Spleen (tissue), 11 donors: ENCODE measurements around the gene CHST6. TPM values are rescaled to one million over a fixed set of nuclear protein-coding genes. Genes with fewer than 3 reads are reported as not detected.
A peak's percentile ranks its signal among the peaks of the same experiment; 100 is the strongest.

Experiments
- DNase-seq: peaks from one replicate; pipeline ENCODE4 v3.0.0-alpha.2; 2020
- H3K27ac ChIP-seq, 8 donors: fragments of 200-600 bp; sonication (generic) in 7 of 8; 1 replicate in 4 of 8; 2 replicates in 4 of 8; pipeline versions ENCODE4 v1.5.0 to v1.8.0; 2016 to 2021; ENCODE audit warnings: inconsistent platforms in 4 of 8, mild to moderate bottlenecking in 4 of 8, moderate library complexity in 1 of 8
- H3K27me3 ChIP-seq, 7 donors: fragments of 200-600 bp; sonication (generic) in 6 of 7; replicated peaks in 1 of 7; 1 replicate in 4 of 7; 2 replicates in 3 of 7; pipeline versions ENCODE4 v1.5.0 to v1.8.0; 2016 to 2021; ENCODE audit warnings: inconsistent platforms in 3 of 7, mild to moderate bottlenecking in 1 of 7
- H3K36me3 ChIP-seq, 6 donors: fragments of 200-600 bp; sonication (generic) in 5 of 6; 1 replicate in 4 of 6; 2 replicates in 2 of 6; pipeline versions ENCODE4 v1.5.0 to v1.8.0; 2016 to 2021; ENCODE audit warnings: inconsistent platforms in 2 of 6
- H3K4me1 ChIP-seq, 6 donors: fragments of 200-600 bp; sonication (generic) in 5 of 6; 1 replicate in 3 of 6; 2 replicates in 3 of 6; pipeline versions ENCODE4 v1.5.0 to v1.8.0; 2016 to 2021; ENCODE audit warnings: inconsistent platforms in 3 of 6
- H3K4me3 ChIP-seq, 8 donors: fragments of 200-600 bp; sonication (generic) in 7 of 8; 1 replicate in 4 of 8; 2 replicates in 4 of 8; pipeline versions ENCODE4 v1.5.0 to v1.8.0; 2016 to 2021; ENCODE audit warnings: inconsistent platforms in 4 of 8, mild to moderate bottlenecking in 4 of 8, moderate library complexity in 2 of 8
- H3K9me3 ChIP-seq, 8 donors: fragments of 200-600 bp; sonication (generic) in 7 of 8; 1 replicate in 4 of 8; 2 replicates in 4 of 8; pipeline versions ENCODE4 v1.5.0 to v1.8.0; 2016 to 2021; ENCODE audit warnings: inconsistent platforms in 4 of 8
- POLR2A ChIP-seq, 3 donors: fragments of 450-650 bp; IDR thresholded peaks; one replicate each; pipeline ENCODE4 v1.5.1; 2017; ENCODE audit warnings: antibody characterized with exemption in 3 of 3, mild to moderate bottlenecking in 1 of 3
- POLR2AphosphoS5 ChIP-seq, 3 donors: sonication (generic); formaldehyde crosslinking; IDR thresholded peaks; one replicate each; pipeline ENCODE4 v1.5.1; 2017; ENCODE audit warnings: antibody characterized with exemption in 3 of 3
- WGBS, 5 donors: extraction: QIAGEN DNeasy Blood & Tissue Kit in 3 of 5; methylation state at CpG; one replicate each; pipeline versions ENCODE4 v1.1.5 to v1.1.7; 2013 to 2018; 5-methylcytosine and 5-hydroxymethylcytosine counted together
- intact Hi-C: fragments of 100-400 bp; cut with DNase I; formaldehyde crosslinking; loops from one replicate; pipeline ENCODE4 v1.15.0; 2023; ENCODE audit warnings: low total_unique reads
- polyA plus RNA-seq, 3 donors: library from polyadenylated mRNA; stranded (reverse); fragments of 200-250 nt; gene quantifications; one replicate each; pipeline ENCODE4 v1.2.1, GENCODE V29; 2013
- total RNA-seq, 7 donors: library from RNA; depleted of rRNA in 3 of 7; stranded (reverse); fragments of >200 nt in 3 of 7; fragmentation: NEBNext Ultra II Directional in 4 of 7; extraction: Animal tissue kit (Norgen Biotek cat#: 25700) in 4 of 7; gene quantifications; one replicate each; pipeline versions ENCODE4 v1.1.0 to v1.2.1, GENCODE V29; 2016 to 2021
- TF ChIP-seq, protein P1 (sequence below), 11 experiments: fragments of 200-600 bp in 7 of 11; fragments of 450-650 bp in 4 of 11; sonication (generic) in 4 of 11; IDR thresholded peaks in 8 of 11; conservative IDR thresholded peaks in 3 of 11; 1 replicate in 7 of 11; 2 replicates in 4 of 11; pipeline versions ENCODE4 v1.4.0 to v1.8.0; 2016 to 2021; ENCODE audit warnings: antibody characterized with exemption in 11 of 11, inconsistent platforms in 4 of 11, mild to moderate bottlenecking in 1 of 11
- donor health status: healthy with polysubstance abuse.
- donor health status: DM: no; HTN: no; CAD: no; lungs with moderate emphysema.
- donor health status: DM: no; HTN: no; CAD: no.
- donor health status: Bipolar disorder and iron deficiency.
- donor health status: healthy.
- donor health status: DM: no; HTN: no; CAD: no.
- donor health status: DM: yes; HTN: yes; CAD: no.

Gene CHST6
- total and polyA plus RNA-seq, 10 donors = under 0.01 to 0.66 (median 0.19) TPM; not detected in 1

- Histone ChIP-seq H3K4me1 (peaks cover 0 to 78% (median 38%) of the 10 kb centered on the region in 6 donors), H3K9me3 (no peaks in the 10 kb centered on the region), H3K27me3 (no peaks in the 10 kb centered on the region), H3K27ac (no peak overlapping the region), H3K36me3 (peaks cover 0 to 10% (median 0%) of the 10 kb centered on the region in 6 donors), H3K4me3 (no peak overlapping the region)
- 58 to 70% (median 67%) methylated on average over 1 of the region's 1 CpG for WGBS, 5 donors
- intact Hi-C loops = loop anchor here (10.0 kb wide), 2 partner anchors 94 to 164 kb away; partner anchors contain the start of genes ADAT1 and TMEM231
- TF ChIP-seq POLR2AphosphoS5 (IDR thresholded peaks at IDR 0.05) (no peak), POLR2A (IDR thresholded peaks at IDR 0.05) (no peak)
- TF ChIP-seq, protein P1, sequence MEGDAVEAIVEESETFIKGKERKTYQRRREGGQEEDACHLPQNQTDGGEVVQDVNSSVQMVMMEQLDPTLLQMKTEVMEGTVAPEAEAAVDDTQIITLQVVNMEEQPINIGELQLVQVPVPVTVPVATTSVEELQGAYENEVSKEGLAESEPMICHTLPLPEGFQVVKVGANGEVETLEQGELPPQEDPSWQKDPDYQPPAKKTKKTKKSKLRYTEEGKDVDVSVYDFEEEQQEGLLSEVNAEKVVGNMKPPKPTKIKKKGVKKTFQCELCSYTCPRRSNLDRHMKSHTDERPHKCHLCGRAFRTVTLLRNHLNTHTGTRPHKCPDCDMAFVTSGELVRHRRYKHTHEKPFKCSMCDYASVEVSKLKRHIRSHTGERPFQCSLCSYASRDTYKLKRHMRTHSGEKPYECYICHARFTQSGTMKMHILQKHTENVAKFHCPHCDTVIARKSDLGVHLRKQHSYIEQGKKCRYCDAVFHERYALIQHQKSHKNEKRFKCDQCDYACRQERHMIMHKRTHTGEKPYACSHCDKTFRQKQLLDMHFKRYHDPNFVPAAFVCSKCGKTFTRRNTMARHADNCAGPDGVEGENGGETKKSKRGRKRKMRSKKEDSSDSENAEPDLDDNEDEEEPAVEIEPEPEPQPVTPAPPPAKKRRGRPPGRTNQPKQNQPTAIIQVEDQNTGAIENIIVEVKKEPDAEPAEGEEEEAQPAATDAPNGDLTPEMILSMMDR (IDR thresholded peaks at IDR 0.05 in 8 of 11, conservative IDR thresholded peaks at IDR 0.05 in 3 of 11) = no peak
- peak; percentile 40 for DNase-seq
Observed at GRCh38 chr16:75460446-75460845, 34.8 kb downstream of the CHST6 start.

DNA sequence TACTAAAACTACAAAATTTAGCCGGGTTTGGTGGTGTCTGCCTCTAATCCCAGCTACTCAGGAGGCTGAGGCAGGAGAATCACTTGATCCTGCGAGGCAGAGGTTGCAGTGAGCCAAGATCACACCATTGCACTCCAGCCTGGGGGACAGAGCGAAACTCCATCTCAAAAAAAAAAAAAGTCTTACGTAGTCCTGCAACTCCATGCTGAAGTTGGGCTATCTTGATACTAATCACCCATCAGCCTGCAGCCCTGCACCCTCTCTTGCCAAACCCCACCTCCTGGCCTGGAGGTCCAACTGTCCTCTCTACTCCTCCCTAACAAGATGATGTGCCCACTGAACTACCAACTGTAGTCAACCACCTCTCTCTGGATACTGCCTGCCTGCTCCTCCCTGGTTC is 35.5 kb downstream of the CHST6 start:
- Histone ChIP-seq H3K4me1 (peaks cover 0 to 74% (median 36%) of the 10 kb centered on the region in 6 donors), H3K27me3 (no peaks in the 10 kb centered on the region), H3K4me3 (no peak overlapping the region), H3K9me3 (no peaks in the 10 kb centered on the region), H3K27ac (no peak overlapping the region), H3K36me3 (peaks cover 0 to 10% (median 0%) of the 10 kb centered on the region in 6 donors)
- intact Hi-C loops = loop anchor here (10.0 kb wide), 2 partner anchors 95 to 165 kb away; partner anchors contain the start of genes ADAT1 and TMEM231
- peak; percentile 22 for DNase-seq
- WGBS, 5 donors = 94 to 100% (median 99%) methylated on average over 4 of the region's 4 CpGs
- TF ChIP-seq, protein P1 (IDR thresholded peaks at IDR 0.05 in 8 of 11, conservative IDR thresholded peaks at IDR 0.05 in 3 of 11) = no peak
- TF ChIP-seq POLR2AphosphoS5 (IDR thresholded peaks at IDR 0.05) = no peak
- TF ChIP-seq POLR2A (IDR thresholded peaks at IDR 0.05) = no peak

DNA sequence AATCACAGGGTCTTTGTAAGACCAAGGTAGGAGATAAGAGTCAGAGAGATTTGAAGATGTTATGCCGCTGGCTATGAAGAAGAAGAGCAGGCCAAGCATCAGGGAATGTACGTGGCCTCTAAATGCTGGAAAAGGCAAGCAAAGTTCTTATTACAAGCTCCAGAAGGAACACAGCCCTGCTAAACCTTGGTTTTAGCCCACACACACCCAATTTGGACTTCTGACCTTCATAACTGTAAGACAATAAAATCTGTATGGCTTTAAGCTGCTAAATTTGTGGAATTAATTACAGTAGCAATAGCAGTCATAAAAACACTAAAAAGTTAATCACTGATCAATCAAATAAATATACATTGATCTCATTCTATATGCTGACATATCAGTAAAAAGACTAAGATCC is 36.8 kb downstream of the CHST6 start:
- 81 to 96% (median 94%) methylated on average over 2 of the region's 2 CpGs for WGBS, 5 donors
- H3K9me3 ChIP-seq = no peaks in the 10 kb centered on the region
- intact Hi-C loops = no loop called here
- H3K4me1 ChIP-seq = peaks cover 0 to 80% (median 31%) of the 10 kb centered on the region in 6 donors
- DNase-seq = no peak
- no peak overlapping the region for H3K27ac ChIP-seq
- peaks cover 0 to 10% (median 0%) of the 10 kb centered on the region in 6 donors for H3K36me3 ChIP-seq
- TF ChIP-seq, protein P1 (IDR thresholded peaks at IDR 0.05 in 8 of 11, conservative IDR thresholded peaks at IDR 0.05 in 3 of 11) = no peak
- TF ChIP-seq POLR2AphosphoS5 (IDR thresholded peaks at IDR 0.05) = no peak
- TF ChIP-seq POLR2A (IDR thresholded peaks at IDR 0.05) = no peak
- no peak overlapping the region for H3K4me3 ChIP-seq
- no peaks in the 10 kb centered on the region for H3K27me3 ChIP-seq

- H3K36me3 ChIP-seq = peaks cover 0 to 10% (median 0%) of the 10 kb centered on the region in 6 donors
- no peak overlapping the region for H3K4me3 ChIP-seq
- intact Hi-C loops = no loop called here
- H3K27me3 ChIP-seq = no peaks in the 10 kb centered on the region
- H3K9me3 ChIP-seq = no peaks in the 10 kb centered on the region
- TF ChIP-seq, protein P1 (IDR thresholded peaks at IDR 0.05 in 8 of 11, conservative IDR thresholded peaks at IDR 0.05 in 3 of 11) = no peak
- TF ChIP-seq POLR2A (IDR thresholded peaks at IDR 0.05) = no peak
- no peak for TF ChIP-seq POLR2AphosphoS5 (IDR thresholded peaks at IDR 0.05)
- peaks cover 0 to 80% (median 27%) of the 10 kb centered on the region in 6 donors for H3K4me1 ChIP-seq
- no peak for DNase-seq
- no peak overlapping the region for H3K27ac ChIP-seq
- WGBS, 5 donors = 96 to 99% (median 97%) methylated on average over 4 of the region's 4 CpGs
Observed at GRCh38 chr16:75458029-75458428, 37.2 kb downstream of the CHST6 start.
